GM19328 (cell line): ENCODE results near the gene PRR7.
A peak's percentile ranks its signal among the peaks of the same experiment; 100 is the strongest.

Experiments used
- ATAC-seq: cut with Tn5 transposase; IDR thresholded peaks from one replicate; pipeline ENCODE4 v1.9.1; 2021; ENCODE audit warnings: mild to moderate bottlenecking, moderate library complexity; ENCODE audit not compliant: unreplicated experiment

Gene PRR7

GRCh38 chr5:177497292-177498012 lies 50.8 kb downstream of the PRR7 start, which contains the start of gene PDLIM7:
PDLIM7 (minus strand) TSS chr5:177497604; CDS start chr5:177496512, 1,092 bp downstream.
- peak; percentile 75 for ATAC-seq

- ATAC-seq = no peak
Measured at GRCh38 chr5:177498013-177498787, 51.6 kb downstream of the PRR7 start.

- no peak for ATAC-seq
Measured at GRCh38 chr5:177499842-177500241, 53.2 kb downstream of the PRR7 start.

- no peak for ATAC-seq
Measured at GRCh38 chr5:177500685-177501522, 54.3 kb downstream of the PRR7 start.

GRCh38 chr5:177501874-177502678 lies 55.5 kb downstream of the PRR7 start:
- no peak for ATAC-seq

GRCh38 chr5:177502886-177503285 lies 56.3 kb downstream of the PRR7 start:
- no peak for ATAC-seq

- no peak for ATAC-seq
Measured at GRCh38 chr5:177503351-177504085, 56.9 kb downstream of the PRR7 start.

- ATAC-seq = no peak
Measured at GRCh38 chr5:177504086-177505056, 57.8 kb downstream of the PRR7 start.

- ATAC-seq = no peak
Measured at GRCh38 chr5:177505075-177505474, 58.5 kb downstream of the PRR7 start.
